HepG2 (cell line): Measurements from ENCODE around the gene KCTD14. TPM values are rescaled to one million over a fixed set of nuclear protein-coding genes. Genes with fewer than 3 reads are reported as not detected.

Source experiments
- ATF5 ChIP-seq: sonication (generic); formaldehyde crosslinking; IDR thresholded peaks from 2 replicates; pipeline ENCODE4 v1.4.0; 2020; ENCODE audit warnings: mild to moderate bottlenecking, low read depth, missing genetic modification reagents
- ATF7-NPFF ChIP-seq: sonication (generic); formaldehyde crosslinking; IDR thresholded peaks from 2 replicates; pipeline ENCODE4 v1.8.1; 2023; ENCODE audit warnings: mild to moderate bottlenecking, low read depth, missing genetic modification reagents, moderate library complexity
- EP300 ChIP-seq, 3 experiments: sonication (generic) in 1 of 3; formaldehyde crosslinking in 1 of 3; IDR thresholded peaks; 2 replicates each; pipeline versions ENCODE4 v1.5.1 to v1.6.1; 2011 to 2020; ENCODE audit warnings: low read depth in 2 of 3, low read length in 2 of 3, borderline replicate concordance in 1 of 3, improper control_type of control experiment in 1 of 3, mild to moderate bottlenecking in 1 of 3, missing genetic modification reagents in 1 of 3, moderate library complexity in 1 of 3
- ESRRA ChIP-seq: sonication (generic); formaldehyde crosslinking; IDR thresholded peaks from 2 replicates; pipeline ENCODE4 v1.5.1; 2020; ENCODE audit warnings: mild to moderate bottlenecking, low read depth, missing genetic modification reagents
- MTF2 ChIP-seq: sonication (generic); formaldehyde crosslinking; IDR thresholded peaks from 2 replicates; pipeline ENCODE4 v1.5.0; 2020; ENCODE audit warnings: missing genetic modification reagents, borderline replicate concordance
- MXD3 ChIP-seq: IDR thresholded peaks from 2 replicates; pipeline ENCODE4 v1.6.1; 2016; ENCODE audit warnings: mild to moderate bottlenecking, missing biosample characterization, missing genetic modification reagents
- NFKBIZ ChIP-seq: IDR thresholded peaks from 2 replicates; pipeline ENCODE4 v1.6.1; 2018; ENCODE audit warnings: missing genetic modification reagents, missing compliant biosample characterization
- PLSCR1 ChIP-seq: sonication (generic); formaldehyde crosslinking; IDR thresholded peaks from 2 replicates; pipeline ENCODE4 v1.5.0; 2020; ENCODE audit warnings: missing genetic modification reagents, mild to moderate bottlenecking, borderline replicate concordance
- RFX1 ChIP-seq: fragments of 450-650 bp; IDR thresholded peaks from 2 replicates; pipeline ENCODE4 v1.6.1; 2017
- RFX3 ChIP-seq: IDR thresholded peaks from 2 replicates; pipeline ENCODE4 v1.6.1; 2016; ENCODE audit warnings: missing biosample characterization, missing genetic modification reagents
- RORA ChIP-seq: sonication (generic); formaldehyde crosslinking; IDR thresholded peaks from 2 replicates; pipeline ENCODE4 v1.5.0; 2020; ENCODE audit warnings: mild to moderate bottlenecking, missing genetic modification reagents, moderate library complexity
- SKI ChIP-seq: fragments of 450-650 bp; IDR thresholded peaks from one replicate; pipeline ENCODE4 v1.6.1; 2018; ENCODE audit warnings: mild to moderate bottlenecking; ENCODE audit not compliant: partially characterized antibody
- XRCC5 ChIP-seq: fragments of 200-400 bp; formaldehyde crosslinking; optimal IDR thresholded peaks from 2 replicates; pipeline ENCODE3; 2017; ENCODE audit warnings: mild to moderate bottlenecking, low read length
- ZBTB8A ChIP-seq: sonication (generic); formaldehyde crosslinking; IDR thresholded peaks from 2 replicates; pipeline ENCODE4 v1.4.0; 2020; ENCODE audit warnings: mild to moderate bottlenecking, low read depth, missing genetic modification reagents, borderline replicate concordance
- ZNF256 ChIP-seq: sonication (generic); formaldehyde crosslinking; conservative IDR thresholded peaks from 2 replicates; pipeline ENCODE4 v1.4.0; 2020; ENCODE audit warnings: missing genetic modification reagents
- ZNF496 ChIP-seq: sonication (generic); formaldehyde crosslinking; IDR thresholded peaks from 2 replicates; pipeline ENCODE4 v1.8.1; 2023; ENCODE audit warnings: mild to moderate bottlenecking, moderate library complexity, missing genetic modification reagents; ENCODE audit not compliant: insufficient replicate concordance
- ZNF615 ChIP-seq: sonication (generic); formaldehyde crosslinking; IDR thresholded peaks from 2 replicates; pipeline ENCODE4 v1.5.0; 2020; ENCODE audit warnings: mild to moderate bottlenecking, missing genetic modification reagents, borderline replicate concordance
- ZNF619 ChIP-seq: sonication (generic); formaldehyde crosslinking; IDR thresholded peaks from 2 replicates; pipeline ENCODE4 v1.4.0; 2020; ENCODE audit warnings: mild to moderate bottlenecking, missing genetic modification reagents
- ZSCAN25 ChIP-seq: sonication (generic); formaldehyde crosslinking; IDR thresholded peaks from 2 replicates; pipeline ENCODE4 v1.8.0; 2022; ENCODE audit warnings: mild to moderate bottlenecking, missing genetic modification reagents
- polyA plus RNA-seq, 8 experiments: library from polyadenylated mRNA; depleted of rRNA in 3 of 8; stranded (reverse) in 7 of 8; unstranded in 1 of 8; fragments of >200 nt; fragmentation: Illumina TruSeq in 4 of 8; extraction: Trizol in 4 of 8; gene quantifications; 2 replicates each; pipeline versions ENCODE4 v1.2.1 to v1.2.3, GENCODE V29; 2011 to 2016; ENCODE audit warnings: low read depth in 4 of 8, missing spikeins in 1 of 8, mixed read lengths in 1 of 8; ENCODE audit not compliant: insufficient read depth in 1 of 8
- total RNA-seq, 5 experiments: library from RNA; depleted of rRNA; stranded (reverse); fragments of >200 nt; fragmentation: Illumina TruSeq; extraction: Trizol; gene quantifications; 2 replicates each; pipeline ENCODE4 v1.2.3, GENCODE V29; 2016; ENCODE audit warnings: low read depth in 1 of 5
- TF ChIP-seq, protein P1 (sequence below): sonication (generic); formaldehyde crosslinking; IDR thresholded peaks from 2 replicates; pipeline ENCODE4 v1.4.0; 2020; ENCODE audit warnings: missing genetic modification reagents, mild to moderate bottlenecking, borderline replicate concordance
- TF ChIP-seq, protein P2 (sequence below): sonication (generic); formaldehyde crosslinking; IDR thresholded peaks from 2 replicates; pipeline ENCODE4 v1.8.0; 2022; ENCODE audit warnings: mild to moderate bottlenecking, missing genetic modification reagents; ENCODE audit not compliant: insufficient replicate concordance

The KCTD14 gene
- total and polyA plus RNA-seq, 2 of the 13 experiments (the other 11 are each of a cell fraction or from before 2014, with no cell fraction given) = 10.3 to 15.6 TPM

GRCh38 chr11:77994434-77995362 is 28.4 kb downstream of the KCTD14 start, which contains the start of gene INTS4 (continued):
- TF ChIP-seq, protein P1, sequence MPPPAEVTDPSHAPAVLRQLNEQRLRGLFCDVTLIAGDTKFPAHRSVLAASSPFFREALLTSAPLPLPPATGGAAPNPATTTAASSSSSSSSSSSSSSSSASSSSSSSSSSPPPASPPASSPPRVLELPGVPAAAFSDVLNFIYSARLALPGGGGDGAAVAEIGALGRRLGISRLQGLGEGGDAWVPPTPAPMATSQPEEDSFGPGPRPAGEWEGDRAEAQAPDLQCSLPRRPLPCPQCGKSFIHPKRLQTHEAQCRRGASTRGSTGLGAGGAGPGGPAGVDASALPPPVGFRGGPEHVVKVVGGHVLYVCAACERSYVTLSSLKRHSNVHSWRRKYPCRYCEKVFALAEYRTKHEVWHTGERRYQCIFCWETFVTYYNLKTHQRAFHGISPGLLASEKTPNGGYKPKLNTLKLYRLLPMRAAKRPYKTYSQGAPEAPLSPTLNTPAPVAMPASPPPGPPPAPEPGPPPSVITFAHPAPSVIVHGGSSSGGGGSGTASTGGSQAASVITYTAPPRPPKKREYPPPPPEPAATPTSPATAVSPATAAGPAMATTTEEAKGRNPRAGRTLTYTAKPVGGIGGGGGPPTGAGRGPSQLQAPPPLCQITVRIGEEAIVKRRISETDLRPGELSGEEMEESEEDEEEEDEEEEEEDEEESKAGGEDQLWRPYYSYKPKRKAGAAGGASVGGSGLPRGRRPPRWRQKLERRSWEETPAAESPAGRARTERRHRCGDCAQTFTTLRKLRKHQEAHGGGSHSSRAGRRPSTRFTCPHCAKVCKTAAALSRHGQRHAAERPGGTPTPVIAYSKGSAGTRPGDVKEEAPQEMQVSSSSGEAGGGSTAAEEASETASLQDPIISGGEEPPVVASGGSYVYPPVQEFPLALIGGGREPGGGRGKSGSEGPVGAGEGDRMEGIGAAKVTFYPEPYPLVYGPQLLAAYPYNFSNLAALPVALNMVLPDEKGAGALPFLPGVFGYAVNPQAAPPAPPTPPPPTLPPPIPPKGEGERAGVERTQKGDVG (CRISPR knock-in tag) = no peak; the same call in 1 of the 2 replicates
- TF ChIP-seq ATF5 (CRISPR knock-in tag) (no peak), EP300 (IDR thresholded peaks at IDR 0.05; ENCODE audit: low read depth in 2 of 2, low read length in 2 of 2) (no peak), EP300 (CRISPR knock-in tag; IDR thresholded peaks at IDR 0.05; ENCODE audit: borderline replicate concordance) (0 out of 2 replicates have a peak, but pooled peaks have one; percentile 18), RFX1 (no peak), SKI (peak; percentile 14), ZNF496 (CRISPR knock-in tag) (no peak), ZNF619 (no peak), ESRRA (0 out of 2 replicates have a peak, but pooled peaks have one; percentile 22), ZBTB8A (CRISPR knock-in tag) (no peak), PLSCR1 (no peak), ZNF615 (CRISPR knock-in tag) (no peak), NFKBIZ (CRISPR knock-in tag) (0 out of 2 replicates have a peak, but pooled peaks have one; percentile 28), MXD3 (CRISPR knock-in tag) (0 out of 2 replicates have a peak, but pooled peaks have one; percentile 62), ATF7-NPFF (CRISPR knock-in tag) (peak; percentile 29), XRCC5 (peak; percentile 94), MTF2 (CRISPR knock-in tag) (no peak), ZNF256 (CRISPR knock-in tag) (no peak), ZSCAN25 (peak; percentile 70; the same call in 1 of the 2 replicates), RORA (CRISPR knock-in tag) (no peak), RFX3 (CRISPR knock-in tag) (no peak)
- TF ChIP-seq, protein P2, sequence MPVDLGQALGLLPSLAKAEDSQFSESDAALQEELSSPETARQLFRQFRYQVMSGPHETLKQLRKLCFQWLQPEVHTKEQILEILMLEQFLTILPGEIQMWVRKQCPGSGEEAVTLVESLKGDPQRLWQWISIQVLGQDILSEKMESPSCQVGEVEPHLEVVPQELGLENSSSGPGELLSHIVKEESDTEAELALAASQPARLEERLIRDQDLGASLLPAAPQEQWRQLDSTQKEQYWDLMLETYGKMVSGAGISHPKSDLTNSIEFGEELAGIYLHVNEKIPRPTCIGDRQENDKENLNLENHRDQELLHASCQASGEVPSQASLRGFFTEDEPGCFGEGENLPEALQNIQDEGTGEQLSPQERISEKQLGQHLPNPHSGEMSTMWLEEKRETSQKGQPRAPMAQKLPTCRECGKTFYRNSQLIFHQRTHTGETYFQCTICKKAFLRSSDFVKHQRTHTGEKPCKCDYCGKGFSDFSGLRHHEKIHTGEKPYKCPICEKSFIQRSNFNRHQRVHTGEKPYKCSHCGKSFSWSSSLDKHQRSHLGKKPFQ (CRISPR knock-in tag) = no peak
